ENCODE measurements around the gene LMO3. TPM values are rescaled to one million over a fixed set of nuclear protein-coding genes. Genes with fewer than 3 reads are reported as not detected.
A peak's percentile ranks its signal among the peaks of the same experiment; 100 is the strongest.

The LMO3 gene
- total RNA-seq, 1 experiment from 2014 or later, result 36.2 TPM

DNA sequence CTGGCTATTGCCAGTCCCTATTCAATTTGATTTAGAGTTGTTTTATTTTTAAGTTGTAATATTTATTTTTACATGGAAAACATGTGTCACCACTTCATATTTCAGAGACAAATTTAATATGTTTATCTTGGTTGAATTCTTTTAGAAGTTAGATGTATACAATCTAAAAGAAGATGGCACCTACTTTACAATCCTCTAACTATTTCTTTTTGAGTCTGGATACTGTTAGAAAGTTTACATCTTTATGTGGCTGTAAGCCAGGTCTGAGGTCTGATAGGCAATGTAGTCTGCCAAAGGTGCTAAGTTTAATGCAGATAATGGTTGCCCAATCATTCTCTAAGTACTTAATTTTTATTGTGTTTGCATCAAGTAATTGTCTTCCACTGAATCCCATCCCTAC lies 7.2 kb upstream of the LMO3 start:
- Histone ChIP-seq H3K36me3 (ENCODE audit: insufficient read depth, low read length, poor library complexity, severe bottlenecking) (no peaks in the 10 kb centered on the region), H3K27me3 (replicated peaks; ENCODE audit: insufficient read depth, low read depth, low read length, poor library complexity) (no peaks in the 10 kb centered on the region), H3K4me3 (ENCODE audit: low read depth, low read length, poor library complexity, severe bottlenecking) (no peak overlapping the region), H3K27ac (ENCODE audit: low read depth, low read length, poor library complexity, severe bottlenecking) (no peak overlapping the region), H3K4me1 (ENCODE audit: insufficient read depth, low read length, poor library complexity, severe bottlenecking) (peaks cover 37% of the 10 kb centered on the region), H3K9me3 (ENCODE audit: low read depth, low read length, poor library complexity, severe bottlenecking) (no peaks in the 10 kb centered on the region)
- ChIA-PET POLR2A (ENCODE audit: low non-redundant PET) (interaction anchor here (0.6 kb wide), 1 partner anchor 24 kb away, joined by 3 read pairs; no protein-coding TSS in a partner anchor), CTCF (no interaction called here)
- BruUV-seq (replicated peaks), result no TSS peak
- TF ChIP-seq EZH2 (IDR thresholded peaks at IDR 0.05; ENCODE audit: borderline replicate concordance, low read depth, low read length, poor library complexity, severe bottlenecking) (no peak), CTCF (conservative IDR thresholded peaks at IDR 0.05; ENCODE audit: low read depth, low read length) (no peak)
- DNase-seq (ENCODE audit: low spot score), result no peak
- intact Hi-C loops (cut with micrococcal nuclease; ENCODE audit: unreplicated experiment), result no loop called here

- TF ChIP-seq EZH2 (IDR thresholded peaks at IDR 0.05; ENCODE audit: borderline replicate concordance, low read depth, low read length, poor library complexity, severe bottlenecking), result no peak
- no peak for TF ChIP-seq CTCF (conservative IDR thresholded peaks at IDR 0.05; ENCODE audit: low read depth, low read length)
- intact Hi-C loops (cut with micrococcal nuclease; ENCODE audit: unreplicated experiment), result no loop called here
- Histone ChIP-seq H3K9me3 (ENCODE audit: low read depth, low read length, poor library complexity, severe bottlenecking) (no peaks in the 10 kb centered on the region), H3K36me3 (ENCODE audit: insufficient read depth, low read length, poor library complexity, severe bottlenecking) (no peaks in the 10 kb centered on the region), H3K4me3 (ENCODE audit: low read depth, low read length, poor library complexity, severe bottlenecking) (no peak overlapping the region), H3K27me3 (replicated peaks; ENCODE audit: insufficient read depth, low read depth, low read length, poor library complexity) (no peaks in the 10 kb centered on the region), H3K27ac (ENCODE audit: low read depth, low read length, poor library complexity, severe bottlenecking) (no peak overlapping the region), H3K4me1 (ENCODE audit: insufficient read depth, low read length, poor library complexity, severe bottlenecking) (peaks cover 42% of the 10 kb centered on the region)
- CTCF ChIA-PET, result no interaction called here
- POLR2A ChIA-PET (ENCODE audit: low non-redundant PET), result no interaction called here
- no peak for DNase-seq (ENCODE audit: low spot score)
- BruUV-seq (replicated peaks), result no TSS peak
These were observed 6.7 kb upstream of the LMO3 start for GRCh38 chr12:16612647-16613046.

- POLR2A ChIA-PET (ENCODE audit: low non-redundant PET), result no interaction called here
- intact Hi-C loops (cut with micrococcal nuclease; ENCODE audit: unreplicated experiment), result no loop called here
- H3K4me1 ChIP-seq (ENCODE audit: insufficient read depth, low read length, poor library complexity, severe bottlenecking), result peaks cover 48% of the 10 kb centered on the region
These were observed 5.2 kb upstream of the LMO3 start for GRCh38 chr12:16611146-16611545.

More at GRCh38 chr12:16611146-16611545, 5.2 kb upstream of the LMO3 start:
- peak overlapping the region; percentile 24 for H3K4me3 ChIP-seq (ENCODE audit: low read depth, low read length, poor library complexity, severe bottlenecking)
- H3K27ac ChIP-seq (ENCODE audit: low read depth, low read length, poor library complexity, severe bottlenecking), result peak overlapping the region; percentile 48
- no peaks in the 10 kb centered on the region for H3K9me3 ChIP-seq (ENCODE audit: low read depth, low read length, poor library complexity, severe bottlenecking)
- H3K36me3 ChIP-seq (ENCODE audit: insufficient read depth, low read length, poor library complexity, severe bottlenecking), result no peaks in the 10 kb centered on the region
- no peaks in the 10 kb centered on the region for H3K27me3 ChIP-seq (replicated peaks; ENCODE audit: insufficient read depth, low read depth, low read length, poor library complexity)
- no TSS peak for BruUV-seq (replicated peaks)
- TF ChIP-seq CTCF (conservative IDR thresholded peaks at IDR 0.05; ENCODE audit: low read depth, low read length), result no peak
- no peak for TF ChIP-seq EZH2 (IDR thresholded peaks at IDR 0.05; ENCODE audit: borderline replicate concordance, low read depth, low read length, poor library complexity, severe bottlenecking)
- CTCF ChIA-PET, result no interaction called here
- no peak for DNase-seq (ENCODE audit: low spot score)
